Measurements from ENCODE around the gene CYP17A1.
"Not testable (repeated sequence)": the region's sequence is repeated elsewhere in the genome, so short reads cannot be mapped to it uniquely, and the experiment has no call there.

CYP17A1 gene

GRCh38 chr10:102837230-102837721 lies at the start of gene CYP17A1:
CYP17A1 (minus strand) TSS chr10:102837413; CDS start chr10:102837361, 52 bp downstream.
- no peak for DNase-seq (ENCODE audit: low read depth)

GRCh38 chr10:102880256-102880655 lies 43.0 kb upstream of the CYP17A1 start:
- DNase-seq (ENCODE audit: low read depth): no peak

- DNase-seq (ENCODE audit: low read depth): no peak
These were observed 41.4 kb upstream of the CYP17A1 start for GRCh38 chr10:102878629-102879028.

GRCh38 chr10:102876747-102877153 lies 39.5 kb upstream of the CYP17A1 start:
- no peak for DNase-seq (ENCODE audit: low read depth)

- no peak for DNase-seq (ENCODE audit: low read depth)
These were observed 35.0 kb upstream of the CYP17A1 start for GRCh38 chr10:102872163-102872562.

GRCh38 chr10:102870221-102870620 lies 33.0 kb upstream of the CYP17A1 start:
- DNase-seq (ENCODE audit: low read depth): no peak

- DNase-seq (ENCODE audit: low read depth): no peak
These were observed 32.3 kb upstream of the CYP17A1 start, which contains the start of gene AS3MT for GRCh38 chr10:102869258-102870198. AS3MT (plus strand) TSS chr10:102869470; CDS start chr10:102869593, 123 bp downstream.

GRCh38 chr10:102868911-102869257 lies 31.7 kb upstream of the CYP17A1 start:
- DNase-seq (ENCODE audit: low read depth): no peak

- no peak for DNase-seq (ENCODE audit: low read depth)
These were observed 28.4 kb upstream of the CYP17A1 start for GRCh38 chr10:102865620-102866019.

- no peak for DNase-seq (ENCODE audit: low read depth)
These were observed 26.4 kb upstream of the CYP17A1 start for GRCh38 chr10:102863660-102864059.

GRCh38 chr10:102859911-102860310 lies 22.7 kb upstream of the CYP17A1 start:
- DNase-seq (ENCODE audit: low read depth): no peak

- DNase-seq (ENCODE audit: low read depth): no peak
These were observed 19.7 kb upstream of the CYP17A1 start for GRCh38 chr10:102856758-102857424.

GRCh38 chr10:102855731-102856436 lies 18.7 kb upstream of the CYP17A1 start:
- DNase-seq (ENCODE audit: low read depth): peak; percentile 88

GRCh38 chr10:102853237-102853636 lies 16.0 kb upstream of the CYP17A1 start:
- DNase-seq (ENCODE audit: low read depth): not testable (repeated sequence)

GRCh38 chr10:102850025-102850518 lies 12.9 kb upstream of the CYP17A1 start:
- no peak for DNase-seq (ENCODE audit: low read depth)

- DNase-seq (ENCODE audit: low read depth): no peak
These were observed 8.2 kb upstream of the CYP17A1 start for GRCh38 chr10:102845352-102845902.

GRCh38 chr10:102844190-102844776 lies 7.1 kb upstream of the CYP17A1 start:
- not testable (repeated sequence) for DNase-seq (ENCODE audit: low read depth)

- not testable (repeated sequence) for DNase-seq (ENCODE audit: low read depth)
These were observed 5.9 kb upstream of the CYP17A1 start for GRCh38 chr10:102843139-102843538.

GRCh38 chr10:102841827-102842345 lies 4.7 kb upstream of the CYP17A1 start:
- no peak for DNase-seq (ENCODE audit: low read depth)

GRCh38 chr10:102838276-102838927 lies 1.2 kb upstream of the CYP17A1 start:
- DNase-seq (ENCODE audit: low read depth): not testable (repeated sequence)
